ENCODE results near the gene TUBGCP6.
A peak's percentile ranks its signal among the peaks of the same experiment; 100 is the strongest.

Gene TUBGCP6

GRCh38 chr22:50253046-50253915 is 8.5 kb upstream of the TUBGCP6 start:
- DNase-seq = no peak
- TF ChIP-seq GATA1 (IDR thresholded peaks at IDR 0.05; ENCODE audit: low read depth, low read length) (no peak), POLR2A (IDR thresholded peaks at IDR 0.05; ENCODE audit: low read length) (no peak)

GRCh38 chr22:50252082-50253045 is 7.5 kb upstream of the TUBGCP6 start:
- peak; percentile 49 to 53 for DNase-seq

GRCh38 chr22:50251477-50252081 is 6.8 kb upstream of the TUBGCP6 start:
- DNase-seq = no peak

More at GRCh38 chr22:50252082-50253045, 7.5 kb upstream of the TUBGCP6 start:
- TF ChIP-seq GATA1 (IDR thresholded peaks at IDR 0.05; ENCODE audit: low read depth, low read length) (no peak), POLR2A (IDR thresholded peaks at IDR 0.05; ENCODE audit: low read length) (no peak)

GRCh38 chr22:50250555-50251476 is 6.0 kb upstream of the TUBGCP6 start, which contains the start of gene HDAC10:
HDAC10 (minus strand) TSS chr22:50251265; CDS start chr22:50251032, 233 bp downstream.
- peak; percentile 47 for TF ChIP-seq POLR2A (IDR thresholded peaks at IDR 0.05; ENCODE audit: low read length)
- TF ChIP-seq GATA1 (IDR thresholded peaks at IDR 0.05; ENCODE audit: low read depth, low read length) = no peak
- DNase-seq = peak; percentile 83 to 86

More at GRCh38 chr22:50251477-50252081, 6.8 kb upstream of the TUBGCP6 start:
- no peak for TF ChIP-seq POLR2A (IDR thresholded peaks at IDR 0.05; ENCODE audit: low read length)

- no peak for TF ChIP-seq POLR2A (IDR thresholded peaks at IDR 0.05; ENCODE audit: low read length)
- no peak for TF ChIP-seq GATA1 (IDR thresholded peaks at IDR 0.05; ENCODE audit: low read depth, low read length)
- no peak for DNase-seq
Measured at GRCh38 chr22:50250249-50250554, 5.4 kb upstream of the TUBGCP6 start.

- TF ChIP-seq POLR2A (IDR thresholded peaks at IDR 0.05; ENCODE audit: low read length) (no peak), GATA1 (IDR thresholded peaks at IDR 0.05; ENCODE audit: low read depth, low read length) (no peak)
Measured at GRCh38 chr22:50249341-50250248, 4.8 kb upstream of the TUBGCP6 start.

GRCh38 chr22:50248196-50249081 is 3.6 kb upstream of the TUBGCP6 start:
- TF ChIP-seq GATA1 (IDR thresholded peaks at IDR 0.05; ENCODE audit: low read depth, low read length) (no peak), POLR2A (IDR thresholded peaks at IDR 0.05; ENCODE audit: low read length) (no peak)
- no peak for DNase-seq

More at GRCh38 chr22:50249341-50250248, 4.8 kb upstream of the TUBGCP6 start:
- no peak for DNase-seq

- DNase-seq = peak; percentile 42 to 55
- TF ChIP-seq GATA1 (IDR thresholded peaks at IDR 0.05; ENCODE audit: low read depth, low read length) (no peak), POLR2A (IDR thresholded peaks at IDR 0.05; ENCODE audit: low read length) (no peak)
Measured at GRCh38 chr22:50247748-50248147, 2.9 kb upstream of the TUBGCP6 start.

GRCh38 chr22:50246242-50247175 is 1.7 kb upstream of the TUBGCP6 start:
- DNase-seq = peak in 1 of 2 experiments; percentile 28
- no peak for TF ChIP-seq GATA1 (IDR thresholded peaks at IDR 0.05; ENCODE audit: low read depth, low read length)
- no peak for TF ChIP-seq POLR2A (IDR thresholded peaks at IDR 0.05; ENCODE audit: low read length)
